ENCODE measurements around the gene ARF1. TPM values are rescaled to one million over a fixed set of nuclear protein-coding genes. Genes with fewer than 3 reads are reported as not detected.

The ARF1 gene
- total RNA-seq, 1 experiment from 2014 or later: 330 TPM

DNA sequence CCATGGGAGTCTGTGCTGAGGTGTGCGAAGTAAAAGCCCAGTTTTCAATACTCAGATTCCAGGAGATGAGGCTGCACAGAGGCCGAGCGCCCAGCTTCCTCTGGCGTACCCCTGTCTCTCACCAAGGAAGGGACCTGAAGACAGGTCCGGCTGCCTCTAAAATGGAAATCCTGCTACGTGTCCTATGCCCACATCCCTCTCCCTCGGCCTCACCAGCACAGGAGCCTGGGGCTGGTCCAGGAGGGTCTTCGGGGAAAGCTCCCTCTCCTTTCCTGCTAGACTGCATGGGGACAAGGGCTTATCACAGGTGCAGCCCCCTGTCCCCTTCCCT, 26.2 kb downstream of the ARF1 start:
- TF ChIP-seq RELA (CRISPR knock-in tag; IDR thresholded peaks at IDR 0.05; ENCODE audit: borderline replicate concordance) (0 out of 2 replicates have a peak, but pooled peaks have one; percentile 46), KAT7 (CRISPR knock-in tag; IDR thresholded peaks at IDR 0.05; ENCODE audit: borderline replicate concordance) (0 out of 2 replicates have a peak, but pooled peaks have one; percentile 69), ESRRA (CRISPR knock-in tag; IDR thresholded peaks at IDR 0.05; ENCODE audit: borderline replicate concordance) (0 out of 2 replicates have a peak, but pooled peaks have one; percentile 36), ZNF416 (CRISPR knock-in tag; IDR thresholded peaks at IDR 0.05) (no peak), NR2C2 (CRISPR knock-in tag; IDR thresholded peaks at IDR 0.05) (no peak)
- H3K27ac Mint-ChIP-seq: peak overlapping the region; percentile 36
- peak overlapping the region; percentile 89 for H3K4me3 Mint-ChIP-seq
- ChIA-PET POLR2A (no interaction called here), CTCF (no interaction called here)
- DNase-seq (ENCODE audit: low spot score) (no peak), ATAC-seq (no peak)
- H3K27me3 Mint-ChIP-seq (ENCODE audit: low read depth): peaks cover 23% of the 10 kb centered on the region
- H3K9me3 Mint-ChIP-seq: no peaks in the 10 kb centered on the region
- peaks cover 13% of the 10 kb centered on the region for H3K4me1 Mint-ChIP-seq
- peaks cover 13% of the 10 kb centered on the region for H3K36me3 Mint-ChIP-seq

DNA sequence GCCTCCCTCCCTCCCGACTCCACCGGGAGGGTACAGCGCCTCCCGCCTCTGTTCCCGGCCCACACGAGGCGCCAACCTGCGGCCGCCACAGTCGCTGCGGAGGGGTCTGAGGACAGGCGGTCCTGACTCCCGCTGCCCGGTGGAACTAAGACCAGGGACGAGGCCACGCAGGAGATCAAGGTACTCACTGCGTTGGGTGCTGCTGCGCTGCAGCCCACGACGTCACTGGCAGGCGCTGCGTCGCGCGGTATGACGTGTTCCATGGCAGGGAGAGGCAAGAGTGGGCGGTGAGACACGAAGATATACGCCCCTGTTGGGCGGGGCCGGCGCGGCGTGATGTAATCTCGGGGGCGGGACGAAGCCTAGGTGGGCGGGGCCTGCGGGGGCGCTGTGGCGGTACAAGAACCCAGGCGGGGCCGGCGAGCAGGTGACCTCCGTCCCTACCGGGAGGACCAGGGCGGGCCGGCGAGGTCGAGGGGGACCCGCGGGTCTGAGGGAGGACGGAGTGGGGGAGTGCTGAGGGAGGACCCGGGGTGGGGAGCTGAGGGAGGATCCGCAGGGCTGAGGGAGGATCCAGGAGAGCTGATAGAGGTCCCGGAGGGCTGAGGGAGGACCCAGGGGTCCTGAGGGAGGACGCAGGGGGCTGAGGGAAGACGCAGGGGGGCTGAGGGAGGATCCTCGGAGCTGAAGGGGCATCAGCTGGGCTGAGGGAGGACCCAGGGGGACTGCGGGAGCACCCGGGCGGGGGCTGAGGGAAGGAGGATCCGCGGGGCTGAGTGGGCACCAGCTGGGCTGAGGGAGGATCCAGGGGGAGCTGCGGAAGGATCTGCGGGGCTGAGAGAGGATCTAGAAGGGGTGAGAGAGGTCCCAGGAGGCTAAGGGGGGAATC, 26.8 kb downstream of the ARF1 start, which contains the start of gene MRPL55:
Gene MRPL55 (minus strand): TSS at position 227 of the 889 bp plus-strand sequence. CDS start 1,039 bp downstream, outside the sequence.
- Mint-ChIP-seq H3K4me1 (peaks cover 11% of the 10 kb centered on the region), H3K27me3 (ENCODE audit: low read depth) (peaks cover 20% of the 10 kb centered on the region), H3K9me3 (no peaks in the 10 kb centered on the region), H3K4me3 (peak within 1 kb of the TSS; percentile 89), H3K27ac (peak within 1 kb of the TSS; percentile 82), H3K36me3 (peaks cover 13% of the 10 kb centered on the region)
- CTCF ChIA-PET: interaction anchor here (0.8 to 1.8 kb wide), 5 partner anchors 18 to 110 kb away, joined by 3 to 9 read pairs (median 5); no protein-coding TSS in a partner anchor
- DNase-seq (ENCODE audit: low spot score) (peak; percentile 98), ATAC-seq (peak; percentile 89)
- POLR2A ChIA-PET: interaction anchor here (1.0 kb wide), 1 partner anchor 110 kb away, joined by 3 read pairs; no protein-coding TSS in a partner anchor
- TF ChIP-seq NR2C2 (CRISPR knock-in tag; IDR thresholded peaks at IDR 0.05) (no peak), ZNF263 (CRISPR knock-in tag; IDR thresholded peaks at IDR 0.05; ENCODE audit: low read depth) (peak; percentile 99), ZNF232 (CRISPR knock-in tag; IDR thresholded peaks at IDR 0.05) (no peak), EMX1 (CRISPR knock-in tag; IDR thresholded peaks at IDR 0.05) (no peak), MYBL2 (CRISPR knock-in tag; IDR thresholded peaks at IDR 0.05) (no peak), SMAD4 (CRISPR knock-in tag; IDR thresholded peaks at IDR 0.05) (no peak), MXD4 (CRISPR knock-in tag; IDR thresholded peaks at IDR 0.05; ENCODE audit: borderline replicate concordance) (no peak), ELF4 (CRISPR knock-in tag; IDR thresholded peaks at IDR 0.05; ENCODE audit: low read depth) (peak; percentile 67; the same call in 1 of the 2 replicates), NR3C1 (CRISPR knock-in tag; conservative IDR thresholded peaks at IDR 0.05; ENCODE audit: low read depth) (no peak), ZNF219 (CRISPR knock-in tag; IDR thresholded peaks at IDR 0.05; ENCODE audit: borderline replicate concordance) (no peak), FOXP1 (CRISPR knock-in tag; IDR thresholded peaks at IDR 0.05; ENCODE audit: borderline replicate concordance) (no peak; the same call in 1 of the 2 replicates)
- TF ChIP-seq, protein P1, sequence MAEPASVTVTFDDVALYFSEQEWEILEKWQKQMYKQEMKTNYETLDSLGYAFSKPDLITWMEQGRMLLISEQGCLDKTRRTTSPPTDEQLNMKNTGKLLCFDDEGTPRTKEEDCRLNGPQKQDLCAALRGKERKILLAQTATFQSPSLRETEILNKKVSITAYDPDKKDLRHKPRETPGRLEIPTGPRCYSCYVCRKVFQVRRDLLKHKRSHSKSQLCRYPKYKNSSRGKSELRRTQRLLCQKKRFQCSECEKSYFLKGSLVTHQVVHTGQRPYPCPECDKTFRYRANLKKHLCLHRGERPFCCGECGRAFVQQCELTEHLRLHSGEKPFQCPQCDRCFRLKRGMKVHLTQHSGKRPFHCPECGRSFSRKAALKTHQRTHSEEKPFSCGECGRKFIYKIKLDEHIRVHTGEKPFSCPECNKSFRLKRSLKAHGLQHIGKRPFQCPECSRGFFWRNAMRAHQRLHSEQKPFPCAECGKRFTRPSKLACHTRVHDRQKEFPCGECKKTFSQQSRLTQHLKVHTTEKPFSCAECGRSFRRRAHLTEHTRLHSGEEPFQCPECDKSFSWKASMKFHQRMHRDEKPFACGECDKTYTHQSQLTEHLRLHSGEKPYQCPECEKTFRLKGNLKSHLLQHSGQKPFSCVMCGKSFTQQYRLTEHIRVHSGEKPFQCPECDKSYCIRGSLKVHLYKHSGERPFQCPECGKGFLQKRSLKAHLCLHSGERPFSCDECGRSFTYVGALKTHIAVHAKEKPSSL (CRISPR knock-in tag; conservative IDR thresholded peaks at IDR 0.05): no peak
- TF ChIP-seq, protein P2, sequence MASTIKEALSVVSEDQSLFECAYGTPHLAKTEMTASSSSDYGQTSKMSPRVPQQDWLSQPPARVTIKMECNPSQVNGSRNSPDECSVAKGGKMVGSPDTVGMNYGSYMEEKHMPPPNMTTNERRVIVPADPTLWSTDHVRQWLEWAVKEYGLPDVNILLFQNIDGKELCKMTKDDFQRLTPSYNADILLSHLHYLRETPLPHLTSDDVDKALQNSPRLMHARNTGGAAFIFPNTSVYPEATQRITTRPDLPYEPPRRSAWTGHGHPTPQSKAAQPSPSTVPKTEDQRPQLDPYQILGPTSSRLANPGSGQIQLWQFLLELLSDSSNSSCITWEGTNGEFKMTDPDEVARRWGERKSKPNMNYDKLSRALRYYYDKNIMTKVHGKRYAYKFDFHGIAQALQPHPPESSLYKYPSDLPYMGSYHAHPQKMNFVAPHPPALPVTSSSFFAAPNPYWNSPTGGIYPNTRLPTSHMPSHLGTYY (CRISPR knock-in tag; IDR thresholded peaks at IDR 0.05): no peak
- TF ChIP-seq, protein P3, sequence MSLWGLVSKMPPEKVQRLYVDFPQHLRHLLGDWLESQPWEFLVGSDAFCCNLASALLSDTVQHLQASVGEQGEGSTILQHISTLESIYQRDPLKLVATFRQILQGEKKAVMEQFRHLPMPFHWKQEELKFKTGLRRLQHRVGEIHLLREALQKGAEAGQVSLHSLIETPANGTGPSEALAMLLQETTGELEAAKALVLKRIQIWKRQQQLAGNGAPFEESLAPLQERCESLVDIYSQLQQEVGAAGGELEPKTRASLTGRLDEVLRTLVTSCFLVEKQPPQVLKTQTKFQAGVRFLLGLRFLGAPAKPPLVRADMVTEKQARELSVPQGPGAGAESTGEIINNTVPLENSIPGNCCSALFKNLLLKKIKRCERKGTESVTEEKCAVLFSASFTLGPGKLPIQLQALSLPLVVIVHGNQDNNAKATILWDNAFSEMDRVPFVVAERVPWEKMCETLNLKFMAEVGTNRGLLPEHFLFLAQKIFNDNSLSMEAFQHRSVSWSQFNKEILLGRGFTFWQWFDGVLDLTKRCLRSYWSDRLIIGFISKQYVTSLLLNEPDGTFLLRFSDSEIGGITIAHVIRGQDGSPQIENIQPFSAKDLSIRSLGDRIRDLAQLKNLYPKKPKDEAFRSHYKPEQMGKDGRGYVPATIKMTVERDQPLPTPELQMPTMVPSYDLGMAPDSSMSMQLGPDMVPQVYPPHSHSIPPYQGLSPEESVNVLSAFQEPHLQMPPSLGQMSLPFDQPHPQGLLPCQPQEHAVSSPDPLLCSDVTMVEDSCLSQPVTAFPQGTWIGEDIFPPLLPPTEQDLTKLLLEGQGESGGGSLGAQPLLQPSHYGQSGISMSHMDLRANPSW (CRISPR knock-in tag; conservative IDR thresholded peaks at IDR 0.05; ENCODE audit: low read depth): no peak
- TF ChIP-seq, protein P4, sequence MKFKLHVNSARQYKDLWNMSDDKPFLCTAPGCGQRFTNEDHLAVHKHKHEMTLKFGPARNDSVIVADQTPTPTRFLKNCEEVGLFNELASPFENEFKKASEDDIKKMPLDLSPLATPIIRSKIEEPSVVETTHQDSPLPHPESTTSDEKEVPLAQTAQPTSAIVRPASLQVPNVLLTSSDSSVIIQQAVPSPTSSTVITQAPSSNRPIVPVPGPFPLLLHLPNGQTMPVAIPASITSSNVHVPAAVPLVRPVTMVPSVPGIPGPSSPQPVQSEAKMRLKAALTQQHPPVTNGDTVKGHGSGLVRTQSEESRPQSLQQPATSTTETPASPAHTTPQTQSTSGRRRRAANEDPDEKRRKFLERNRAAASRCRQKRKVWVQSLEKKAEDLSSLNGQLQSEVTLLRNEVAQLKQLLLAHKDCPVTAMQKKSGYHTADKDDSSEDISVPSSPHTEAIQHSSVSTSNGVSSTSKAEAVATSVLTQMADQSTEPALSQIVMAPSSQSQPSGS (CRISPR knock-in tag; IDR thresholded peaks at IDR 0.05; ENCODE audit: borderline replicate concordance, low read depth): no peak
- TF ChIP-seq, protein P5, sequence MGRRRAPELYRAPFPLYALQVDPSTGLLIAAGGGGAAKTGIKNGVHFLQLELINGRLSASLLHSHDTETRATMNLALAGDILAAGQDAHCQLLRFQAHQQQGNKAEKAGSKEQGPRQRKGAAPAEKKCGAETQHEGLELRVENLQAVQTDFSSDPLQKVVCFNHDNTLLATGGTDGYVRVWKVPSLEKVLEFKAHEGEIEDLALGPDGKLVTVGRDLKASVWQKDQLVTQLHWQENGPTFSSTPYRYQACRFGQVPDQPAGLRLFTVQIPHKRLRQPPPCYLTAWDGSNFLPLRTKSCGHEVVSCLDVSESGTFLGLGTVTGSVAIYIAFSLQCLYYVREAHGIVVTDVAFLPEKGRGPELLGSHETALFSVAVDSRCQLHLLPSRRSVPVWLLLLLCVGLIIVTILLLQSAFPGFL (CRISPR knock-in tag; IDR thresholded peaks at IDR 0.05; ENCODE audit: borderline replicate concordance): no peak
- TF ChIP-seq, protein P6, sequence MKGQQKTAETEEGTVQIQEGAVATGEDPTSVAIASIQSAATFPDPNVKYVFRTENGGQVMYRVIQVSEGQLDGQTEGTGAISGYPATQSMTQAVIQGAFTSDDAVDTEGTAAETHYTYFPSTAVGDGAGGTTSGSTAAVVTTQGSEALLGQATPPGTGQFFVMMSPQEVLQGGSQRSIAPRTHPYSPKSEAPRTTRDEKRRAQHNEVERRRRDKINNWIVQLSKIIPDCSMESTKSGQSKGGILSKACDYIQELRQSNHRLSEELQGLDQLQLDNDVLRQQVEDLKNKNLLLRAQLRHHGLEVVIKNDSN (CRISPR knock-in tag; IDR thresholded peaks at IDR 0.05): peak; percentile 25; the same call in 1 of the 2 replicates
- TF ChIP-seq, protein P7, sequence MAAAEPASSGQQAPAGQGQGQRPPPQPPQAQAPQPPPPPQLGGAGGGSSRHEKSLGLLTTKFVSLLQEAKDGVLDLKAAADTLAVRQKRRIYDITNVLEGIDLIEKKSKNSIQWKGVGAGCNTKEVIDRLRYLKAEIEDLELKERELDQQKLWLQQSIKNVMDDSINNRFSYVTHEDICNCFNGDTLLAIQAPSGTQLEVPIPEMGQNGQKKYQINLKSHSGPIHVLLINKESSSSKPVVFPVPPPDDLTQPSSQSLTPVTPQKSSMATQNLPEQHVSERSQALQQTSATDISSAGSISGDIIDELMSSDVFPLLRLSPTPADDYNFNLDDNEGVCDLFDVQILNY (CRISPR knock-in tag; IDR thresholded peaks at IDR 0.05): no peak

Measured in WTC11 (cell line).